Heart left ventricle (tissue), 16 donors: ENCODE results near the gene LPP. TPM values are rescaled to one million over a fixed set of nuclear protein-coding genes. Genes with fewer than 3 reads are reported as not detected.
A peak's percentile ranks its signal among the peaks of the same experiment; 100 is the strongest.

Experiments
- ATAC-seq, 4 donors: fragments of 200-7000 bp; cut with Tn5 transposase; one replicate each; pipeline ENCODE4 v1.9.1; 2020 to 2022; ENCODE audit warnings: moderate library complexity in 4 of 4, mild to moderate bottlenecking in 3 of 4, moderate number of reproducible peaks in 1 of 4
- DNase-seq, 5 donors: peaks; one replicate each; pipeline ENCODE4 v3.0.0-alpha.2; 2020
- H3K27ac ChIP-seq, 12 donors: fragments of 200-600 bp; sonication (generic) in 4 of 12; one replicate each; pipeline versions ENCODE4 v1.5.0 to v1.8.0; 2016 to 2022; ENCODE audit warnings: mild to moderate bottlenecking in 2 of 12
- H3K27me3 ChIP-seq, 9 donors: fragments of 200-600 bp; sonication (generic) in 2 of 9; one replicate each; pipeline versions ENCODE4 v1.5.1 to v1.8.0; 2016 to 2022; ENCODE audit warnings: mild to moderate bottlenecking in 3 of 9
- H3K36me3 ChIP-seq, 9 donors: fragments of 200-600 bp; sonication (generic) in 2 of 9; one replicate each; pipeline versions ENCODE4 v1.5.0 to v1.8.0; 2018 to 2022; ENCODE audit warnings: mild to moderate bottlenecking in 2 of 9
- H3K4me1 ChIP-seq, 12 donors: fragments of 200-600 bp; sonication (generic) in 4 of 12; one replicate each; pipeline versions ENCODE4 v1.5.0 to v1.8.0; 2016 to 2022; ENCODE audit warnings: mild to moderate bottlenecking in 3 of 12
- H3K4me3 ChIP-seq, 12 donors: fragments of 200-600 bp; sonication (generic) in 4 of 12; one replicate each; pipeline versions ENCODE4 v1.5.0 to v1.8.0; 2017 to 2022; ENCODE audit warnings: mild to moderate bottlenecking in 9 of 12, moderate library complexity in 4 of 12
- H3K9me3 ChIP-seq, 12 donors: fragments of 200-600 bp; sonication (generic) in 4 of 12; one replicate each; pipeline versions ENCODE4 v1.5.0 to v1.8.0; 2016 to 2022; ENCODE audit warnings: mild to moderate bottlenecking in 1 of 12
- POLR2A ChIP-seq, 2 donors: fragments of 450-650 bp; IDR thresholded peaks; one replicate each; pipeline ENCODE4 v1.6.1; 2017; ENCODE audit warnings: antibody characterized with exemption in 2 of 2, mild to moderate bottlenecking in 2 of 2, moderate library complexity in 2 of 2
- WGBS, 4 donors: extraction: QIAGEN DNeasy Blood & Tissue Kit in 2 of 4; methylation state at CpG; one replicate each; pipeline versions ENCODE4 v1.1.5 to v1.1.7; 2013 to 2018; 5-methylcytosine and 5-hydroxymethylcytosine counted together
- intact Hi-C, 10 donors: fragments of 100-400 bp; cut with DNase I; formaldehyde crosslinking; loops; one replicate each; pipeline versions ENCODE4 v1.11.1 to v1.14.2; 2022
- polyA plus RNA-seq, 2 donors: library from polyadenylated mRNA; stranded (reverse); fragments of 200-250 nt; gene quantifications; one replicate each; pipeline ENCODE4 v1.2.3, GENCODE V29; 2013
- total RNA-seq, 9 donors: library from RNA; depleted of rRNA in 2 of 9; stranded (reverse); fragments of >200 nt in 2 of 9; fragmentation: NEBNext Ultra II Directional in 3 of 9; extraction: Animal tissue kit (Norgen Biotek cat#: 25700) in 3 of 9; gene quantifications; one replicate each; pipeline versions ENCODE4 v1.1.0 to v1.2.4, GENCODE V29; 2016 to 2023
- TF ChIP-seq, protein P1 (sequence below), 12 donors: fragments of 200-600 bp; sonication (generic) in 4 of 12; IDR thresholded peaks; one replicate each; pipeline versions ENCODE4 v1.5.0 to v1.8.0; 2018 to 2022; ENCODE audit warnings: antibody characterized with exemption in 12 of 12, mild to moderate bottlenecking in 5 of 12
- donor health status: ischemic (EF 13 %, LVEDD 7.1; RV severe dilation, severe dysfunction).
- donor health status: healthy with polysubstance abuse.
- donor health status: DM: no; HTN: yes; CAD: no.
- donor health status: DM: no; HTN: no; CAD: no.
- donor health status: ischemic (EF 25% LVEDD 6.9; RV normal size, moderate dysfunction).
- donor health status: ischemic (EF 25% LVEDD 5.7; RV mildly dilated, moderate dysfunction).
- donor health status: healthy.
- donor health status: DM: yes; HTN: yes; CAD: no.
- donor health status: ischemic (EF 35%, LVEDD 5.7; RV mildly dilated, moderate dysfunction).
- donor health status: nonischemic (EF 11% LVEDD 7.7; RV severe dilation, severe dysfunction).
- donor health status: DM: yes; HTN: yes; CAD: no.
- donor health status: PGD.
- donor health status: ischemic (EF 29% LVEDD 5.4; RV normal size, mild dysfunction).
- donor health status: nonischemic (EF 23%, LVEDD 6.1; RV moderate dilation, normal function).

Gene LPP
- total and polyA plus RNA-seq, 11 donors, result 9.2 to 178 (median 100) TPM

GRCh38 chr3:188299068-188299467 lies 145.1 kb downstream of the LPP start:
- peak overlapping the region in 5 of 12 donors; percentile 2 to 86 (median 13) for H3K27ac ChIP-seq
- peaks cover 0 to 78% (median 60%) of the 10 kb centered on the region in 12 donors for H3K4me1 ChIP-seq
- intact Hi-C loops, result loop anchor here in 1 of 10 donors (10.0 kb wide), 1 partner anchor 646 kb away; no protein-coding TSS in a partner anchor

DNA sequence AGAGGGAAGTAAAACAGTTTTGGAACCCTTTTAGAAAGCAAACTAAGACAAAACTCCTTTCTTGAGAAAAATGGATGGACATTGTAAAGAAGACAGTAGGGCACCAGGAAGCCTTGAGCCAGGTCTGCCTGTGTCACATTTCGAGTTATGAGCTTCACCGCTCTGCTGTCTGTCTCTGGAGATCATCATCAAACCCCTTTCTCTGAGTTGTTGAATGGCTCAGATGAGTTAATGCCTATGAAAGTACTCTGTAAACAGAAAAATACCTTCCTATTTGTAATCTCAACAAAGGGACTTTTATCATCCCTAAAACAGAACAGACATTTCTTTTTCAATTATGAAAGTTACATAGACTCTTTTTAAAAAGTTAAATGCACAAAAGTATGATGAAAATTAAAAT lies 145.8 kb downstream of the LPP start:
- ATAC-seq (no peak), DNase-seq (no peak)
- 84 to 92% (median 88%) methylated on average over 2 of the region's 2 CpGs for WGBS, 4 donors
- H3K27me3 ChIP-seq, result no peaks in the 10 kb centered on the region
- H3K27ac ChIP-seq, result peak overlapping the region in 2 of 12 donors; percentile 2 to 77
- intact Hi-C loops, result loop anchor here in 1 of 10 donors (10.0 kb wide), 1 partner anchor 645 kb away; no protein-coding TSS in a partner anchor
- no peak for TF ChIP-seq POLR2A (IDR thresholded peaks at IDR 0.05)
- TF ChIP-seq, protein P1, sequence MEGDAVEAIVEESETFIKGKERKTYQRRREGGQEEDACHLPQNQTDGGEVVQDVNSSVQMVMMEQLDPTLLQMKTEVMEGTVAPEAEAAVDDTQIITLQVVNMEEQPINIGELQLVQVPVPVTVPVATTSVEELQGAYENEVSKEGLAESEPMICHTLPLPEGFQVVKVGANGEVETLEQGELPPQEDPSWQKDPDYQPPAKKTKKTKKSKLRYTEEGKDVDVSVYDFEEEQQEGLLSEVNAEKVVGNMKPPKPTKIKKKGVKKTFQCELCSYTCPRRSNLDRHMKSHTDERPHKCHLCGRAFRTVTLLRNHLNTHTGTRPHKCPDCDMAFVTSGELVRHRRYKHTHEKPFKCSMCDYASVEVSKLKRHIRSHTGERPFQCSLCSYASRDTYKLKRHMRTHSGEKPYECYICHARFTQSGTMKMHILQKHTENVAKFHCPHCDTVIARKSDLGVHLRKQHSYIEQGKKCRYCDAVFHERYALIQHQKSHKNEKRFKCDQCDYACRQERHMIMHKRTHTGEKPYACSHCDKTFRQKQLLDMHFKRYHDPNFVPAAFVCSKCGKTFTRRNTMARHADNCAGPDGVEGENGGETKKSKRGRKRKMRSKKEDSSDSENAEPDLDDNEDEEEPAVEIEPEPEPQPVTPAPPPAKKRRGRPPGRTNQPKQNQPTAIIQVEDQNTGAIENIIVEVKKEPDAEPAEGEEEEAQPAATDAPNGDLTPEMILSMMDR (IDR thresholded peaks at IDR 0.05), result no peak
- no peaks in the 10 kb centered on the region for H3K36me3 ChIP-seq
- H3K9me3 ChIP-seq, result no peaks in the 10 kb centered on the region
- H3K4me3 ChIP-seq, result no peak overlapping the region
- peaks cover 0 to 73% (median 59%) of the 10 kb centered on the region in 12 donors for H3K4me1 ChIP-seq

More at GRCh38 chr3:188299068-188299467, 145.1 kb downstream of the LPP start:
- H3K36me3 ChIP-seq, result no peaks in the 10 kb centered on the region
- no peak for TF ChIP-seq POLR2A (IDR thresholded peaks at IDR 0.05)
- TF ChIP-seq, protein P1 (IDR thresholded peaks at IDR 0.05), result no peak
- no peak overlapping the region for H3K4me3 ChIP-seq
- ATAC-seq, result no peak
- no peaks in the 10 kb centered on the region for H3K27me3 ChIP-seq
- WGBS, 4 donors, result 90 to 94% (median 92%) methylated on average over 11 of the region's 11 CpGs
- no peaks in the 10 kb centered on the region for H3K9me3 ChIP-seq
- no peak for DNase-seq

GRCh38 chr3:188301147-188301546 lies 147.2 kb downstream of the LPP start:
- DNase-seq (no peak), ATAC-seq (no peak)
- TF ChIP-seq, protein P1 (IDR thresholded peaks at IDR 0.05), result no peak
- TF ChIP-seq POLR2A (IDR thresholded peaks at IDR 0.05), result no peak
- 96 to 100% (median 97%) methylated on average over 1 of the region's 1 CpG for WGBS, 4 donors
- Histone ChIP-seq H3K27me3 (no peaks in the 10 kb centered on the region), H3K9me3 (no peaks in the 10 kb centered on the region), H3K27ac (peak overlapping the region in 1 of 12 donors; percentile 77), H3K4me1 (peaks cover 0 to 64% (median 47%) of the 10 kb centered on the region in 12 donors), H3K4me3 (no peak overlapping the region), H3K36me3 (no peaks in the 10 kb centered on the region)
- intact Hi-C loops, result no loop called here

GRCh38 chr3:188303286-188303799 lies 149.4 kb downstream of the LPP start:
- no peak overlapping the region for H3K27ac ChIP-seq
- no peak for ATAC-seq
- no peaks in the 10 kb centered on the region for H3K36me3 ChIP-seq
- no peaks in the 10 kb centered on the region for H3K9me3 ChIP-seq
- intact Hi-C loops, result no loop called here
- H3K27me3 ChIP-seq, result no peaks in the 10 kb centered on the region
- DNase-seq, result no peak
- H3K4me3 ChIP-seq, result no peak overlapping the region
- WGBS, 4 donors, result 96 to 97% (median 97%) methylated on average over 2 of the region's 2 CpGs
- TF ChIP-seq, protein P1 (IDR thresholded peaks at IDR 0.05), result no peak
- TF ChIP-seq POLR2A (IDR thresholded peaks at IDR 0.05), result no peak
- H3K4me1 ChIP-seq, result peaks cover 0 to 43% (median 27%) of the 10 kb centered on the region in 12 donors
